IMR-90 (cell line): ENCODE data around the gene CXCL9. TPM values are rescaled to one million over a fixed set of nuclear protein-coding genes. Genes with fewer than 3 reads are reported as not detected.
A peak's percentile ranks its signal among the peaks of the same experiment; 100 is the strongest.

ENCODE experiments used
- ATAC-seq: fragments of 200-7000 bp; cut with Tn5 transposase; 2 replicates; pipeline ENCODE4 v1.9.1; 2020; ENCODE audit warnings: low read depth, mild to moderate bottlenecking, moderate library complexity
- BruUV-seq: library from RNA; stranded (reverse); fragments of 400-500 nt; replicated peaks from 2 replicates; lab custom pipeline; 2021; lab: Mats Ljungman, UMichigan
- CTCF ChIA-PET: fragments of 300-600 bp; formaldehyde crosslinking; extraction: SDS; loops from one replicate; lab custom pipeline; 2021; ENCODE audit warnings: antibody characterized with exemption; lab: Yijun Ruan, JAX
- POLR2A ChIA-PET: fragments of 300-600 bp; sonication (Branson Sonifier 250); formaldehyde crosslinking; loops from one replicate; lab custom pipeline; 2022; ENCODE audit warnings: antibody characterized with exemption; ENCODE audit not compliant: unreplicated experiment; lab: Charles Lee
- DNase-seq: peaks from one replicate; pipeline ENCODE4 v3.0.0; 2013
- H2AFZ ChIP-seq: replicated peaks from 2 replicates; pipeline ENCODE3; 2013; ENCODE audit warnings: low read length, mild to moderate bottlenecking; ENCODE audit not compliant: poor library complexity
- H2AK5ac ChIP-seq: 2 replicates; pipeline ENCODE4 v1.6.1; 2013; ENCODE audit warnings: low read depth, low read length, inconsistent platforms
- H2AK9ac ChIP-seq: replicated peaks from 2 replicates; pipeline ENCODE3; 2013; ENCODE audit warnings: mild to moderate bottlenecking, low read depth, low read length, moderate library complexity; ENCODE audit not compliant: poor library complexity
- H2BK120ac ChIP-seq: 2 replicates; pipeline ENCODE4 v1.6.1; 2013; ENCODE audit warnings: low read depth, low read length, inconsistent platforms
- H2BK15ac ChIP-seq: 3 replicates; pipeline ENCODE4 v1.6.1; 2013; ENCODE audit warnings: low read depth, low read length, inconsistent platforms
- H2BK20ac ChIP-seq: 2 replicates; pipeline ENCODE4 v1.6.1; 2013; ENCODE audit warnings: low read depth, mild to moderate bottlenecking, inconsistent platforms, low read length, moderate library complexity
- H2BK5ac ChIP-seq: 2 replicates; pipeline ENCODE4 v1.6.1; 2013; ENCODE audit warnings: mild to moderate bottlenecking, low read depth, low read length, inconsistent platforms; ENCODE audit not compliant: poor library complexity, severe bottlenecking
- H3K14ac ChIP-seq: replicated peaks from 2 replicates; pipeline ENCODE4 v1.6.1; 2013; ENCODE audit warnings: low read depth, low read length, inconsistent platforms
- H3K18ac ChIP-seq: 2 replicates; pipeline ENCODE4 v1.6.1; 2013; ENCODE audit warnings: low read depth, low read length, control low read depth
- H3K23ac ChIP-seq: 2 replicates; pipeline ENCODE4 v1.6.1; 2013; ENCODE audit warnings: low read depth, low read length, inconsistent platforms
- H3K27ac ChIP-seq: 2 replicates; pipeline ENCODE4 v1.5.1; 2013; ENCODE audit warnings: mild to moderate bottlenecking, control low read depth, low read length; ENCODE audit not compliant: insufficient read depth
- H3K27me3 ChIP-seq: 2 replicates; pipeline ENCODE4 v1.6.1; 2013; ENCODE audit warnings: low read length; ENCODE audit not compliant: control insufficient read depth, insufficient read depth
- H3K36me3 ChIP-seq: 2 replicates; pipeline ENCODE4 v1.6.1; 2013; ENCODE audit warnings: low read length, mixed read lengths; ENCODE audit not compliant: control insufficient read depth, insufficient read depth
- H3K4ac ChIP-seq: 2 replicates; pipeline ENCODE4 v1.6.1; 2013; ENCODE audit warnings: low read depth, low read length, inconsistent platforms
- H3K4me1 ChIP-seq: 2 replicates; pipeline ENCODE4 v1.6.1; 2013; ENCODE audit warnings: low read length, mixed read lengths; ENCODE audit not compliant: control insufficient read depth, insufficient read depth
- H3K4me2 ChIP-seq: 2 replicates; pipeline ENCODE4 v1.6.1; 2013; ENCODE audit warnings: low read depth, mild to moderate bottlenecking, control low read depth, low read length, moderate library complexity
- H3K4me3 ChIP-seq: 2 replicates; pipeline ENCODE4 v1.5.1; 2013; ENCODE audit warnings: low read depth, mild to moderate bottlenecking, control low read depth, low read length, moderate library complexity; ENCODE audit not compliant: insufficient read depth
- H3K56ac ChIP-seq: 2 replicates; pipeline ENCODE4 v1.6.1; 2013; ENCODE audit warnings: low read length, inconsistent platforms; ENCODE audit not compliant: insufficient read depth; ENCODE audit errors: extremely low read depth
- H3K79me1 ChIP-seq, 2 experiments: 2 replicates each; pipeline ENCODE4 v1.6.1; 2013; ENCODE audit warnings: low read length in 2 of 2, inconsistent platforms in 1 of 2, low read depth in 1 of 2
- H3K9ac ChIP-seq: 2 replicates; pipeline ENCODE4 v1.6.1; 2013; ENCODE audit warnings: low read depth, low read length, control low read depth
- H3K9me1 ChIP-seq: 2 replicates; pipeline ENCODE4 v1.6.1; 2013; ENCODE audit warnings: low read length, inconsistent platforms; ENCODE audit not compliant: insufficient read depth
- H3K9me3 ChIP-seq: 2 replicates; pipeline ENCODE4 v1.6.1; 2013; ENCODE audit warnings: low read length; ENCODE audit not compliant: control insufficient read depth, insufficient read depth
- H4K20me1 ChIP-seq: 2 replicates; pipeline ENCODE4 v1.6.1; 2013; ENCODE audit warnings: low read length, inconsistent platforms; ENCODE audit not compliant: insufficient read depth
- H4K5ac ChIP-seq: 2 replicates; pipeline ENCODE4 v1.6.1; 2013; ENCODE audit warnings: mild to moderate bottlenecking, low read depth, low read length, control low read depth
- H4K8ac ChIP-seq, 2 experiments: 2 replicates each; pipeline ENCODE4 v1.6.1; 2013; ENCODE audit warnings: low read depth in 2 of 2, low read length in 2 of 2, control low read depth in 1 of 2, inconsistent platforms in 1 of 2
- H4K91ac ChIP-seq: 2 replicates; pipeline ENCODE4 v1.6.1; 2013; ENCODE audit warnings: low read depth, low read length, inconsistent platforms; ENCODE audit not compliant: insufficient read depth
- RAD21 ChIP-seq: IDR thresholded peaks from 2 replicates; pipeline ENCODE4 v1.6.1; 2012; ENCODE audit warnings: low read length, improper control_type of control experiment
- SMC3 ChIP-seq: fragments of 150-350 bp; IDR thresholded peaks from 2 replicates; pipeline ENCODE4 v1.6.1; 2016; ENCODE audit warnings: low read depth, mild to moderate bottlenecking, antibody characterized with exemption, low read length, moderate library complexity
- WGBS, 2 experiments: methylation state at CpG; one replicate each; pipeline versions ENCODE4 v1.1.5 to v1.1.7; 2013; ENCODE audit warnings: missing lambda C conversion rate in 2 of 2; ENCODE audit not compliant: insufficient read length in 1 of 2; ENCODE audit errors: extremely low coverage in 2 of 2; 5-methylcytosine and 5-hydroxymethylcytosine counted together
- dilution Hi-C: fragments of 300-500 bp; cut with HindIII; formaldehyde crosslinking; loops from one replicate; pipeline ENCODE4 v1.14.3; 2018; ENCODE audit warnings: low sequenced_read_pairs; ENCODE audit not compliant: unreplicated experiment
- in situ Hi-C: fragments of 300-500 bp; cut with MboI; formaldehyde crosslinking; loops from 3 replicates; pipeline ENCODE4 v1.14.3; 2019; ENCODE audit warnings: low sequenced_read_pairs, inconsistent platforms, mixed read lengths
- intact Hi-C: fragments of 100-400 bp; cut with micrococcal nuclease; formaldehyde crosslinking; loops from 2 replicates; pipeline ENCODE4 v1.10.0; 2022
- polyA plus RNA-seq, 3 experiments: library from polyadenylated mRNA; depleted of rRNA; stranded (reverse); fragments of >200 nt; gene quantifications; 2 replicates each; pipeline ENCODE4 v1.2.3, GENCODE V29; 2012; ENCODE audit warnings: low replicate concordance in 1 of 3
- total RNA-seq: library from RNA; depleted of rRNA; stranded (reverse); fragments of >200 nt; gene quantifications from 2 replicates; pipeline ENCODE4 v1.2.3, GENCODE V29; 2012
- TF ChIP-seq, protein P1 (sequence below): conservative IDR thresholded peaks from 2 replicates; pipeline ENCODE4 v1.5.1; 2012; ENCODE audit warnings: mild to moderate bottlenecking, low read depth, low read length, improper control_type of control experiment
- TF ChIP-seq, protein P2 (sequence below): fragments of 150-350 bp; IDR thresholded peaks from 2 replicates; pipeline ENCODE4 v1.6.1; 2016; ENCODE audit warnings: low read depth, mild to moderate bottlenecking, low read length, moderate library complexity, borderline replicate concordance

The CXCL9 gene
- total and polyA plus RNA-seq, 2 of the 4 experiments (the other 2 are of a cell fraction), result not detected

DNA sequence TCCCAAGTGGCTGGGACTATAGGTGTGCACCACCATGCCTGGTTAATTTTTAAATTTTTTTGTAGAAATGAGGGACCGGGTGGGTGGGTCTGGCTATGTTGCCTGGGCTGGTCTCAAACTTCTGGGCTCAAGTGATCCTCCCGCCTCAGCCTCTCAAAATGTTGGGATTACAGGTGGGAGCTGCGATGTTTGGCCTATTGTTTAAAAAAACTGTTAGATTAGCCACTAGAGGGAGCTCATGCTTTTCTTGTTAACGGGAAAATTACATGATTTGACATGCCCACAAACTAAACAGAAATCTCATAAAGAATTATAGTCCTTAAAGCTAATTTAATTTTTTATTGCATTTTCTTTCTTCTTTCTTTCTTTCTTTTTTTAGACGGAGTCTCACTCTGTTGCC, 11.6 kb downstream of the CXCL9 start:
- H3K9ac ChIP-seq, result no peak overlapping the region
- no peak overlapping the region for H2BK15ac ChIP-seq
- H3K4me3 ChIP-seq, result no peak overlapping the region
- peak; percentile 65 for DNase-seq
- no peaks in the 10 kb centered on the region for H3K79me1 ChIP-seq
- dilution Hi-C loops (no loop called here), intact Hi-C loops (loop anchor here (1.0 kb wide), 1 partner anchor 72 kb away; no protein-coding TSS in a partner anchor), in situ Hi-C loops (loop anchor here (5.0 kb wide), 1 partner anchor 72 kb away; no protein-coding TSS in a partner anchor)
- no peaks in the 10 kb centered on the region for H3K27me3 ChIP-seq
- H3K9me1 ChIP-seq, result no peaks in the 10 kb centered on the region
- no TSS peak for BruUV-seq
- no peak overlapping the region for H3K4ac ChIP-seq
- H3K36me3 ChIP-seq, result no peaks in the 10 kb centered on the region
- no peak overlapping the region for H3K23ac ChIP-seq
- H4K20me1 ChIP-seq, result no peaks in the 10 kb centered on the region
- peak overlapping the region; percentile 61; the same call in 1 of the 2 replicates for H3K18ac ChIP-seq
- no peak overlapping the region for H2AFZ ChIP-seq
- H2BK5ac ChIP-seq, result no peak overlapping the region
- H2BK120ac ChIP-seq, result peak overlapping the region; percentile 67; the same call in 1 of the 2 replicates
- H2AK5ac ChIP-seq, result no peak overlapping the region
- TF ChIP-seq, protein P1, sequence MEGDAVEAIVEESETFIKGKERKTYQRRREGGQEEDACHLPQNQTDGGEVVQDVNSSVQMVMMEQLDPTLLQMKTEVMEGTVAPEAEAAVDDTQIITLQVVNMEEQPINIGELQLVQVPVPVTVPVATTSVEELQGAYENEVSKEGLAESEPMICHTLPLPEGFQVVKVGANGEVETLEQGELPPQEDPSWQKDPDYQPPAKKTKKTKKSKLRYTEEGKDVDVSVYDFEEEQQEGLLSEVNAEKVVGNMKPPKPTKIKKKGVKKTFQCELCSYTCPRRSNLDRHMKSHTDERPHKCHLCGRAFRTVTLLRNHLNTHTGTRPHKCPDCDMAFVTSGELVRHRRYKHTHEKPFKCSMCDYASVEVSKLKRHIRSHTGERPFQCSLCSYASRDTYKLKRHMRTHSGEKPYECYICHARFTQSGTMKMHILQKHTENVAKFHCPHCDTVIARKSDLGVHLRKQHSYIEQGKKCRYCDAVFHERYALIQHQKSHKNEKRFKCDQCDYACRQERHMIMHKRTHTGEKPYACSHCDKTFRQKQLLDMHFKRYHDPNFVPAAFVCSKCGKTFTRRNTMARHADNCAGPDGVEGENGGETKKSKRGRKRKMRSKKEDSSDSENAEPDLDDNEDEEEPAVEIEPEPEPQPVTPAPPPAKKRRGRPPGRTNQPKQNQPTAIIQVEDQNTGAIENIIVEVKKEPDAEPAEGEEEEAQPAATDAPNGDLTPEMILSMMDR, result peak; percentile 72
- TF ChIP-seq RAD21 (peak; percentile 79), SMC3 (peak; percentile 87)
- TF ChIP-seq, protein P2, sequence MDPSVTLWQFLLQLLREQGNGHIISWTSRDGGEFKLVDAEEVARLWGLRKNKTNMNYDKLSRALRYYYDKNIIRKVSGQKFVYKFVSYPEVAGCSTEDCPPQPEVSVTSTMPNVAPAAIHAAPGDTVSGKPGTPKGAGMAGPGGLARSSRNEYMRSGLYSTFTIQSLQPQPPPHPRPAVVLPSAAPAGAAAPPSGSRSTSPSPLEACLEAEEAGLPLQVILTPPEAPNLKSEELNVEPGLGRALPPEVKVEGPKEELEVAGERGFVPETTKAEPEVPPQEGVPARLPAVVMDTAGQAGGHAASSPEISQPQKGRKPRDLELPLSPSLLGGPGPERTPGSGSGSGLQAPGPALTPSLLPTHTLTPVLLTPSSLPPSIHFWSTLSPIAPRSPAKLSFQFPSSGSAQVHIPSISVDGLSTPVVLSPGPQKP, result no peak
- H3K14ac ChIP-seq, result no peak overlapping the region
- H2BK20ac ChIP-seq, result no peak overlapping the region
- ChIA-PET POLR2A (no interaction called here), CTCF (interaction anchor here (0.6 to 1.7 kb wide), 15 partner anchors 13 to 383 kb away, joined by 3 to 13 read pairs (median 5); partner anchors contain the start of gene ART3)
- H3K4me2 ChIP-seq, result no peak overlapping the region
- H3K27ac ChIP-seq, result peak overlapping the region; percentile 50; the same call in 1 of the 2 replicates
- no CpG with 5 or more reads among the region's 5 CpGs for WGBS, 2 experiments
- peak overlapping the region; percentile 64 to 71; a peak in 1 of 4 replicates for H4K8ac ChIP-seq
- no peaks in the 10 kb centered on the region for H3K9me3 ChIP-seq
- ATAC-seq, result peak; percentile 59
- peaks cover 3% of the 10 kb centered on the region; the same call in 1 of the 2 replicates for H3K4me1 ChIP-seq
- H4K91ac ChIP-seq, result no peak overlapping the region
- peak overlapping the region; percentile 61; the same call in 1 of the 2 replicates for H4K5ac ChIP-seq
- H2AK9ac ChIP-seq, result no peak overlapping the region
- no peak overlapping the region for H3K56ac ChIP-seq
